H9 (cell line): ENCODE results near the gene CFAP97. TPM values are rescaled to one million over a fixed set of nuclear protein-coding genes. Genes with fewer than 3 reads are reported as not detected.
"Not testable (repeated sequence)": the region's sequence is repeated elsewhere in the genome, so short reads cannot be mapped to it uniquely, and the experiment has no call there.

Experiments used
- DNase-seq: peaks from one replicate; pipeline ENCODE4 v3.0.0-alpha.2; 2017
- H2AFZ ChIP-seq: one replicate; pipeline ENCODE4 v1.6.1; 2013; ENCODE audit warnings: mild to moderate bottlenecking, low read length, control low read depth, moderate library complexity
- H2AK5ac ChIP-seq: 2 replicates; pipeline ENCODE4 v1.6.1; 2013; ENCODE audit warnings: low read length, control low read depth, mixed read lengths; ENCODE audit not compliant: insufficient read length
- H2BK120ac ChIP-seq: one replicate; pipeline ENCODE4 v1.6.1; 2013; ENCODE audit warnings: low read depth, mild to moderate bottlenecking, low read length, control low read depth, inconsistent platforms; ENCODE audit not compliant: poor library complexity, severe bottlenecking
- H2BK12ac ChIP-seq: 2 replicates; pipeline ENCODE4 v1.6.1; 2013; ENCODE audit warnings: low read length, control low read depth, mixed read lengths, low read depth; ENCODE audit not compliant: insufficient read length
- H2BK15ac ChIP-seq: 2 replicates; pipeline ENCODE4 v1.6.1; 2013; ENCODE audit warnings: low read depth, low read length, control low read depth
- H2BK20ac ChIP-seq: one replicate; pipeline ENCODE4 v1.6.1; 2013; ENCODE audit warnings: low read depth, mild to moderate bottlenecking, low read length, control low read depth, inconsistent platforms; ENCODE audit not compliant: poor library complexity, severe bottlenecking
- H2BK5ac ChIP-seq: 2 replicates; pipeline ENCODE4 v1.6.1; 2013; ENCODE audit warnings: low read length, control low read depth, mixed read lengths; ENCODE audit not compliant: insufficient read length
- H3K14ac ChIP-seq: 2 replicates; pipeline ENCODE4 v1.6.1; 2013; ENCODE audit warnings: low read length, control low read depth; ENCODE audit not compliant: insufficient read depth
- H3K18ac ChIP-seq: 2 replicates; pipeline ENCODE4 v1.6.1; 2013; ENCODE audit warnings: low read depth, mild to moderate bottlenecking, mixed read lengths, low read length, control low read depth; ENCODE audit not compliant: insufficient read length
- H3K23ac ChIP-seq: 2 replicates; pipeline ENCODE4 v1.6.1; 2013; ENCODE audit warnings: low read length, control low read depth, mixed read lengths, low read depth; ENCODE audit not compliant: insufficient read length
- H3K23me2 ChIP-seq: 2 replicates; pipeline ENCODE4 v1.6.1; 2013; ENCODE audit warnings: low read depth, mild to moderate bottlenecking, mixed read lengths, low read length, control low read depth; ENCODE audit not compliant: insufficient read length, poor library complexity, severe bottlenecking
- H3K27ac ChIP-seq: 2 replicates; pipeline ENCODE4 v1.5.1; 2013; ENCODE audit warnings: low read length, control low read depth, mixed read lengths, low read depth; ENCODE audit not compliant: insufficient read length
- H3K27me3 ChIP-seq: 2 replicates; pipeline ENCODE4 v1.6.1; 2013; ENCODE audit warnings: low read length, control low read depth, inconsistent platforms; ENCODE audit not compliant: insufficient read depth
- H3K4ac ChIP-seq: 2 replicates; pipeline ENCODE4 v1.6.1; 2013; ENCODE audit warnings: low read depth, mild to moderate bottlenecking, control low read depth, inconsistent platforms, low read length, moderate library complexity
- H3K4me1 ChIP-seq: 2 replicates; pipeline ENCODE4 v1.6.1; 2013; ENCODE audit warnings: low read length, control low read depth, inconsistent platforms; ENCODE audit not compliant: insufficient read depth
- H3K4me2 ChIP-seq: 2 replicates; pipeline ENCODE4 v1.6.1; 2013; ENCODE audit warnings: low read length, control low read depth, mixed read lengths; ENCODE audit not compliant: insufficient read length, insufficient read depth
- H3K56ac ChIP-seq: 2 replicates; pipeline ENCODE4 v1.6.1; 2013; ENCODE audit warnings: low read depth, mild to moderate bottlenecking, mixed read lengths, low read length, control low read depth; ENCODE audit not compliant: insufficient read length
- H3K79me1 ChIP-seq: 2 replicates; pipeline ENCODE4 v1.6.1; 2013; ENCODE audit warnings: low read depth, mild to moderate bottlenecking, moderate library complexity, low read length, control low read depth, inconsistent platforms; ENCODE audit not compliant: insufficient read depth, poor library complexity, severe bottlenecking
- H3K79me2 ChIP-seq: 2 replicates; pipeline ENCODE4 v1.6.1; 2013; ENCODE audit warnings: low read length, control low read depth, inconsistent platforms; ENCODE audit not compliant: insufficient read depth
- H3K9ac ChIP-seq: 2 replicates; pipeline ENCODE4 v1.6.1; 2013; ENCODE audit warnings: low read length, control low read depth, mixed read lengths; ENCODE audit not compliant: insufficient read length; ENCODE audit errors: extremely low read depth
- H3K9me3 ChIP-seq: one replicate; pipeline ENCODE4 v1.6.1; 2013; ENCODE audit warnings: low read depth, low read length, inconsistent platforms; ENCODE audit not compliant: control insufficient read depth
- H3T11ph ChIP-seq: one replicate; pipeline ENCODE4 v1.6.1; 2013; ENCODE audit warnings: mild to moderate bottlenecking, low read length, control low read depth, inconsistent platforms
- H4K20me1 ChIP-seq: one replicate; pipeline ENCODE4 v1.6.1; 2013; ENCODE audit not compliant: control insufficient read depth, insufficient read length, insufficient read depth
- H4K5ac ChIP-seq: 2 replicates; pipeline ENCODE4 v1.6.1; 2013; ENCODE audit warnings: low read depth, mild to moderate bottlenecking, mixed read lengths, low read length, control low read depth; ENCODE audit not compliant: insufficient read length
- H4K8ac ChIP-seq: replicated peaks from 2 replicates; pipeline ENCODE4 v1.6.1; 2013; ENCODE audit warnings: low read length, control low read depth, mixed read lengths, low read depth; ENCODE audit not compliant: insufficient read length
- H4K91ac ChIP-seq: 2 replicates; pipeline ENCODE4 v1.6.1; 2013; ENCODE audit warnings: low read depth, mild to moderate bottlenecking, moderate library complexity, mixed read lengths, low read length, control low read depth; ENCODE audit not compliant: insufficient read length
- H3K27ac Mint-ChIP-seq, 3 experiments: 2 replicates in 2 of 3; 3 replicates in 1 of 3; pipeline ENCODE4 v1.8.0; 2020 to 2021; ENCODE audit warnings: mixed read lengths in 3 of 3, mild to moderate bottlenecking in 1 of 3, moderate library complexity in 1 of 3
- H3K27me3 Mint-ChIP-seq: 2 replicates; pipeline ENCODE4 v1.8.0; 2021; ENCODE audit warnings: low read depth, mild to moderate bottlenecking, moderate library complexity, mixed read lengths
- H3K36me3 Mint-ChIP-seq, 3 experiments: 2 replicates in 2 of 3; 3 replicates in 1 of 3; pipeline ENCODE4 v1.8.0; 2020 to 2021; ENCODE audit warnings: low read depth in 3 of 3, mixed read lengths in 3 of 3; ENCODE audit not compliant: insufficient read depth in 1 of 3
- H3K4me1 Mint-ChIP-seq, 2 experiments: 2 replicates each; pipeline ENCODE4 v1.8.0; 2020; ENCODE audit warnings: mixed read lengths in 2 of 2
- H3K4me3 Mint-ChIP-seq, 2 experiments: 2 replicates in 1 of 2; 3 replicates in 1 of 2; pipeline ENCODE4 v1.8.0; 2020 to 2021; ENCODE audit warnings: mild to moderate bottlenecking in 2 of 2, mixed read lengths in 2 of 2, moderate library complexity in 1 of 2
- H3K9me3 Mint-ChIP-seq, 2 experiments: 2 replicates in 1 of 2; 3 replicates in 1 of 2; pipeline ENCODE4 v1.8.0; 2020; ENCODE audit warnings: mild to moderate bottlenecking in 2 of 2, mixed read lengths in 2 of 2, moderate library complexity in 1 of 2
- WGBS: extraction: QIAGEN DNeasy Blood & Tissue Kit; methylation state at CpG from one replicate; pipeline ENCODE4 v1.1.7; 2013; ENCODE audit warnings: missing lambda C conversion rate, low lambda C conversion rate, mixed read lengths; ENCODE audit not compliant: insufficient read length; ENCODE audit errors: extremely low coverage; 5-methylcytosine and 5-hydroxymethylcytosine counted together
- total RNA-seq: library from RNA; stranded (reverse); gene quantifications from 2 replicates; pipeline ENCODE4 v1.2.1, GENCODE V29; 2021
- TF ChIP-seq, protein P1 (sequence below): fragments of 200-600 bp; sonication (generic); conservative IDR thresholded peaks from 3 replicates; pipeline ENCODE4 v1.8.0; 2021; ENCODE audit warnings: antibody characterized with exemption, mild to moderate bottlenecking

The CFAP97 gene
- total RNA-seq, 1 experiment from 2014 or later: 39.3 TPM

DNA sequence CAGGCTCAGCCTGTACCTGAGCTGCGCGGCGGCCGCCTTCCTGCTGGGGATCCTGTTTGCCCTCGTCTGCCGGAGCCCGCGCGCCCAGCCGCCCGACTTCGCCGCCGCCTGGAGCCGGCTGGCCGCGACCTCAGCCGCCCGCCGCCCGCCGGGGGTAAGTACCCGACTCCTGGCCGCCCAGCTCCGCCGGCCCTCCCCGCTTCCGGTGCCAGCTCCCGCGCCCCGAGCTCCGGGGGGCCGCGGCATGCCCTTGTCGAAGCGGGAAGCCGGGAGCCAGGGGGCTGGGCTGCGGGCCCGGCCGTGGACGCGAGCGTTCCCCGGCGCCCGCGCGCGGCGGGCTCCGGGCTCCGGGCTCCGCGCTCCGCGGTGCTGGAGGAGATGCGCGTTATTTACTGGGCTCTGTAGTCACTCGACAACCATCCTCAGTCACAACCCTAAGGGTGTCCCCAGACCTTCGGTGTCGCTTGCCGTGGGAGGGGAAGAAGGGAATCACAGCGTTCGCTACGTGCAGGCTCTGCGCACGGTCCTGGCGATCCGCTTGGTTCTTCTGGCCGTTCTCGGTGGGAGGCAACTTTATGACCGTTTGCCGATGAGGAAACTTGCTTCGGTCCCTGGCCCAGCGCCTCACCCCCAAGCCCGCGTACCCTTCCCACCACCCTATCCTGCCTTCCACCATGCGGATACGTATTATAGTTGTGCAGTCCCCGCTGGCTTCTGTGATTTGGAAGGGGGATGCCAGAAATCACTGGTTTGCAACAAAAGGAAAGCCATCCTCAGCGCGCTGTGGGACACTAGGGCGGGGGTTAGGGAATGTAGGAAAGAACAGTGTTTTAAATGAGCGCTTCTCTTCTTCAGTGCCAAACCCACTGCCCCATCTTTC is 6.5 kb upstream of the CFAP97 start:
- Mint-ChIP-seq H3K27ac (peak overlapping the region in 2 of 3 experiments; percentile 94 to 95; a peak in 4 of 7 replicates), H3K9me3 (0 out of 5 replicates have a peak, but pooled peaks cover 0 to 1% of the 10 kb centered on the region in 2 experiments), H3K36me3 (peaks cover 0 to 3% (median 0%) of the 10 kb centered on the region in 3 experiments; a peak in 3 of 7 replicates), H3K27me3 (peaks cover 16% of the 10 kb centered on the region), H3K4me1 (peaks cover 33 to 41% of the 10 kb centered on the region in 2 experiments), H3K4me3 (peak overlapping the region; percentile 92 to 97)
- Histone ChIP-seq H3K18ac (peak overlapping the region; percentile 2), H2BK5ac (no peak overlapping the region), H3T11ph (no peak overlapping the region), H2BK12ac (no peak overlapping the region), H3K56ac (no peak overlapping the region), H3K23me2 (peaks cover 6% of the 10 kb centered on the region), H3K79me1 (no peaks in the 10 kb centered on the region), H3K27me3 (no peaks in the 10 kb centered on the region; the same call in 1 of the 2 replicates), H2BK15ac (no peak overlapping the region), H2AK5ac (no peak overlapping the region), H3K4me2 (peak overlapping the region; percentile 75), H3K79me2 (peaks cover 2% of the 10 kb centered on the region; the same call in 1 of the 2 replicates), H3K9me3 (no peaks in the 10 kb centered on the region), H2BK20ac (no peak overlapping the region), H4K5ac (no peak overlapping the region), H3K4ac (no peak overlapping the region), H2BK120ac (no peak overlapping the region), H3K27ac (no peak overlapping the region), H3K4me1 (peaks cover 5% of the 10 kb centered on the region), H4K8ac (no peak overlapping the region), H2AFZ (no peak overlapping the region), H4K91ac (no peak overlapping the region), H3K9ac (peak overlapping the region; percentile 53), H3K23ac (no peak overlapping the region), H3K14ac (no peak overlapping the region; the same call in 1 of the 2 replicates), H4K20me1 (no peaks in the 10 kb centered on the region)
- WGBS: no CpG with 5 or more reads among the region's 84 CpGs
- peak; percentile 58 for DNase-seq
- TF ChIP-seq, protein P1, sequence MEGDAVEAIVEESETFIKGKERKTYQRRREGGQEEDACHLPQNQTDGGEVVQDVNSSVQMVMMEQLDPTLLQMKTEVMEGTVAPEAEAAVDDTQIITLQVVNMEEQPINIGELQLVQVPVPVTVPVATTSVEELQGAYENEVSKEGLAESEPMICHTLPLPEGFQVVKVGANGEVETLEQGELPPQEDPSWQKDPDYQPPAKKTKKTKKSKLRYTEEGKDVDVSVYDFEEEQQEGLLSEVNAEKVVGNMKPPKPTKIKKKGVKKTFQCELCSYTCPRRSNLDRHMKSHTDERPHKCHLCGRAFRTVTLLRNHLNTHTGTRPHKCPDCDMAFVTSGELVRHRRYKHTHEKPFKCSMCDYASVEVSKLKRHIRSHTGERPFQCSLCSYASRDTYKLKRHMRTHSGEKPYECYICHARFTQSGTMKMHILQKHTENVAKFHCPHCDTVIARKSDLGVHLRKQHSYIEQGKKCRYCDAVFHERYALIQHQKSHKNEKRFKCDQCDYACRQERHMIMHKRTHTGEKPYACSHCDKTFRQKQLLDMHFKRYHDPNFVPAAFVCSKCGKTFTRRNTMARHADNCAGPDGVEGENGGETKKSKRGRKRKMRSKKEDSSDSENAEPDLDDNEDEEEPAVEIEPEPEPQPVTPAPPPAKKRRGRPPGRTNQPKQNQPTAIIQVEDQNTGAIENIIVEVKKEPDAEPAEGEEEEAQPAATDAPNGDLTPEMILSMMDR: no peak

DNA sequence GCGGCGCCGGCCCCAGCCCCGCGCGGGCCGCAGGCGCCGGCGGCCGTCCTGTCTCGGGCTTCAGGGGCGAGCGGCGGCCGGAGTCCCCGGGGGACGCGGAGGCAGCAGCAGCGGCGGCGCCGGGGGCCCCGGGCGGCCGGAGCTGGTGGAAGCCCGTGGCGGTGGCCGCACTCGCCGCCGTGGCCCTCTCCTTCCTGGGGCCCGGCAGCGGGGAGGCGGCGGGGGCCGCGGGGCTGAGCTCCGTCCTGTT is 6.0 kb upstream of the CFAP97 start:
- H3K36me3 Mint-ChIP-seq, H3K27ac ChIP-seq, H3K23me2 ChIP-seq, H4K91ac ChIP-seq, H2BK15ac ChIP-seq, H2BK5ac ChIP-seq, H3K4me1 ChIP-seq, H3K14ac ChIP-seq, H4K5ac ChIP-seq, H4K20me1 ChIP-seq, H2BK120ac ChIP-seq, H2BK20ac ChIP-seq, H4K8ac ChIP-seq, H2AK5ac ChIP-seq, H3K56ac ChIP-seq, DNase-seq, H3T11ph ChIP-seq, H3K79me2 ChIP-seq, H3K27me3 ChIP-seq, H3K4me2 ChIP-seq, H3K9me3 ChIP-seq, H3K18ac ChIP-seq, H3K4ac ChIP-seq, H3K27ac Mint-ChIP-seq, H3K23ac ChIP-seq, H2BK12ac ChIP-seq, H3K79me1 ChIP-seq, H3K9me3 Mint-ChIP-seq, H2AFZ ChIP-seq: not testable (repeated sequence)
- peak overlapping the region; percentile 53 for H3K9ac ChIP-seq
- Mint-ChIP-seq H3K4me1 (peaks cover 32 to 43% of the 10 kb centered on the region in 2 experiments), H3K27me3 (peaks cover 19% of the 10 kb centered on the region), H3K4me3 (peak overlapping the region in 1 of 2 experiments; percentile 92; a peak in 1 of 5 replicates)
- no CpG with 5 or more reads among the region's 39 CpGs for WGBS
